Transverse colon (tissue), 4 donors: ENCODE measurements around the gene KCND2. TPM values are rescaled to one million over a fixed set of nuclear protein-coding genes. Genes with fewer than 3 reads are reported as not detected.

Experiments used
- DNase-seq: peaks from one replicate; pipeline ENCODE4 v3.0.0-alpha.2; 2019
- H3K27ac ChIP-seq, 4 donors: fragments of 200-600 bp; sonication (generic); 2 replicates each; pipeline ENCODE4 v1.5.1; 2016 to 2018; ENCODE audit warnings: inconsistent platforms in 4 of 4
- H3K27me3 ChIP-seq: fragments of 200-600 bp; sonication (generic); 2 replicates; pipeline ENCODE4 v1.5.1; 2017; ENCODE audit warnings: inconsistent platforms
- H3K36me3 ChIP-seq, 4 donors: fragments of 200-600 bp; sonication (generic); 2 replicates each; pipeline ENCODE4 v1.5.1; 2017 to 2019; ENCODE audit warnings: inconsistent platforms in 4 of 4
- H3K4me1 ChIP-seq, 4 donors: fragments of 200-600 bp; sonication (generic); 2 replicates each; pipeline ENCODE4 v1.5.1; 2017 to 2020; ENCODE audit warnings: inconsistent platforms in 4 of 4
- H3K4me3 ChIP-seq, 4 donors: fragments of 200-600 bp; sonication (generic); 1 replicate in 1 of 4; 2 replicates in 3 of 4; pipeline versions ENCODE4 v1.5.1 to v1.6.1; 2017 to 2019; ENCODE audit warnings: inconsistent platforms in 4 of 4
- H3K9me3 ChIP-seq, 2 donors: fragments of 200-600 bp; sonication (generic); 2 replicates each; pipeline ENCODE4 v1.5.1; 2017 to 2019; ENCODE audit warnings: inconsistent platforms in 2 of 2
- EP300 ChIP-seq: sonication (generic); formaldehyde crosslinking; IDR thresholded peaks from one replicate; pipeline ENCODE4 v1.6.1; 2017; ENCODE audit warnings: antibody characterized with exemption, low read depth
- POLR2A ChIP-seq: fragments of 450-650 bp; IDR thresholded peaks from one replicate; pipeline ENCODE4 v1.6.1; 2016; ENCODE audit warnings: antibody characterized with exemption, mild to moderate bottlenecking, moderate library complexity
- POLR2AphosphoS5 ChIP-seq, 3 donors: sonication (generic); formaldehyde crosslinking; IDR thresholded peaks; one replicate each; pipeline ENCODE4 v1.6.1; 2016; ENCODE audit warnings: antibody characterized with exemption in 3 of 3
- WGBS, 2 donors: methylation state at CpG; one replicate each; pipeline ENCODE4 v1.1.5; 2018; ENCODE audit warnings: low coverage in 1 of 2; 5-methylcytosine and 5-hydroxymethylcytosine counted together
- in situ Hi-C, 4 donors: fragments of 200-750 bp; cut with MboI; loops; one replicate each; pipeline versions ENCODE4 v1.15.0 to v1.15.1; 2017; ENCODE audit warnings: low sequenced_read_pairs in 3 of 4, low pct_ligation_motif_present in 1 of 4, low pct_unique_long_range_greater_than_20kb in 1 of 4
- intact Hi-C: fragments of 100-400 bp; cut with DNase I; formaldehyde crosslinking; loops from one replicate; pipeline ENCODE4 v1.15.1; 2023; ENCODE audit warnings: low total_unique reads
- total RNA-seq, 4 donors: library from RNA; depleted of rRNA; stranded (reverse); fragments of >200 nt; gene quantifications; one replicate each; pipeline ENCODE4 v1.1.0, GENCODE V29; 2016
- TF ChIP-seq, protein P1 (sequence below), 5 experiments: fragments of 200-600 bp in 3 of 5; fragments of 450-650 bp in 2 of 5; sonication (generic) in 3 of 5; IDR thresholded peaks; 1 replicate in 2 of 5; 2 replicates in 3 of 5; pipeline ENCODE4 v1.5.1; 2016 to 2017; ENCODE audit warnings: antibody characterized with exemption in 5 of 5, inconsistent platforms in 3 of 5, mild to moderate bottlenecking in 2 of 5, moderate library complexity in 1 of 5

The KCND2 gene
- total RNA-seq, 4 donors from 2014 or later, result 0.14 to 1.00 (median 0.32) TPM; not detected in 1

DNA sequence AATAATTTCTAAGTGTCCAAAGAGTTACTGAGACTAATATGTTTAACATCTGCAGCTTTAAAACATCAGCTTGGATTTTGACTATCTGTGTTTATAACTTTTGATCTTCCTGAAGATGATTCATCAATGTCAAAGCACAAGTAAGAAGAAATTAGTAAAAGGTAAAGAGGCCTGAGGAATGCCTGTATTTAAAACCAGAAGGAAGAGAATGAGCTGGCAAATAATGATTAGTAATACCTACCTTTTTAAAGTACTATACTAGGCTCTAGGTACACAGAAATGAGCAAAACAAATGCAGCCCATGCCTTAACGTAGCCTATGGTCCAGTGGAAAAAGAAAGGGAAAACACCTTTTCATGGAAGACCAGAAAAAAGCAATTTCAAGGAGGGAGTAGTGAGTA, 158.0 kb downstream of the KCND2 start:
- DNase-seq, result no peak
- Histone ChIP-seq H3K36me3 (no peaks in the 10 kb centered on the region), H3K4me3 (no peak overlapping the region), H3K27me3 (no peaks in the 10 kb centered on the region), H3K9me3 (no peaks in the 10 kb centered on the region), H3K4me1 (no peaks in the 10 kb centered on the region), H3K27ac (no peak overlapping the region)
- TF ChIP-seq, protein P1, sequence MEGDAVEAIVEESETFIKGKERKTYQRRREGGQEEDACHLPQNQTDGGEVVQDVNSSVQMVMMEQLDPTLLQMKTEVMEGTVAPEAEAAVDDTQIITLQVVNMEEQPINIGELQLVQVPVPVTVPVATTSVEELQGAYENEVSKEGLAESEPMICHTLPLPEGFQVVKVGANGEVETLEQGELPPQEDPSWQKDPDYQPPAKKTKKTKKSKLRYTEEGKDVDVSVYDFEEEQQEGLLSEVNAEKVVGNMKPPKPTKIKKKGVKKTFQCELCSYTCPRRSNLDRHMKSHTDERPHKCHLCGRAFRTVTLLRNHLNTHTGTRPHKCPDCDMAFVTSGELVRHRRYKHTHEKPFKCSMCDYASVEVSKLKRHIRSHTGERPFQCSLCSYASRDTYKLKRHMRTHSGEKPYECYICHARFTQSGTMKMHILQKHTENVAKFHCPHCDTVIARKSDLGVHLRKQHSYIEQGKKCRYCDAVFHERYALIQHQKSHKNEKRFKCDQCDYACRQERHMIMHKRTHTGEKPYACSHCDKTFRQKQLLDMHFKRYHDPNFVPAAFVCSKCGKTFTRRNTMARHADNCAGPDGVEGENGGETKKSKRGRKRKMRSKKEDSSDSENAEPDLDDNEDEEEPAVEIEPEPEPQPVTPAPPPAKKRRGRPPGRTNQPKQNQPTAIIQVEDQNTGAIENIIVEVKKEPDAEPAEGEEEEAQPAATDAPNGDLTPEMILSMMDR (IDR thresholded peaks at IDR 0.05), result no peak
- TF ChIP-seq POLR2AphosphoS5 (IDR thresholded peaks at IDR 0.05) (no peak), POLR2A (no peak), EP300 (no peak)
- intact Hi-C loops (no loop called here), in situ Hi-C loops (no loop called here)
- WGBS, 2 donors, result 45 to 83% methylated on average over 1 of the region's 1 CpG

DNA sequence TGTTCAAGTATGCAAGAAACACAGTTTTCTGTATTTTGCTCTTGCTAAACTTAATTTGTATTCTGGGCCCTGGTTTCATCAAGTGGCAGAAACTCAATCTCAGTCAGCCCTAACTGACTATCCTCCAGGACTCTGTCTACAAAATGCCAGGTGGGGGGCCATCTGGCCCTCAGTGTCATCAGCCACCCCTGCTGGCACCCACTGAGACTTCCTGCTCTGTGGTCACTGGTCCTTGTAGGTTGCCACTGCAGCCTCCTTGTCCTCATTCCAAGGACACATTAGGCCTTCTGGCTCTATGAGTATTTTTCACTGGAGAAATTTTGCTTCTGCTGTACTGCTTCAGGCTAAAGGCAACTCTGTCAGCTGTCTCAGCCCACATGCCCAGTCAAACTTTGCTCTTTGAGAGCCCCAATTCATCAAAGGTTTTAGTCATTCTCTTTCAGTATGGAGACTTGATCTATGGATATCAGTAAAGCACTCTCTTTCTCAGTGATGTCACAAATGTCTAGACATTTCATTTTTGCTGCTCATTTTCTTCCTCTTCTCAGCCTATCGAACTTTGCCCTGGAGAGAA, 163.6 kb downstream of the KCND2 start:
- in situ Hi-C loops (no loop called here), intact Hi-C loops (no loop called here)
- H3K27ac ChIP-seq, result no peak overlapping the region
- DNase-seq, result no peak
- H3K9me3 ChIP-seq, result no peaks in the 10 kb centered on the region
- H3K4me3 ChIP-seq, result no peak overlapping the region
- H3K4me1 ChIP-seq, result no peaks in the 10 kb centered on the region
- no peaks in the 10 kb centered on the region for H3K36me3 ChIP-seq
- no peaks in the 10 kb centered on the region for H3K27me3 ChIP-seq
- no peak for TF ChIP-seq POLR2A
- no peak for TF ChIP-seq POLR2AphosphoS5 (IDR thresholded peaks at IDR 0.05)
- 60% methylated on average over 1 of the region's 1 CpG for WGBS, 2 donors

DNA sequence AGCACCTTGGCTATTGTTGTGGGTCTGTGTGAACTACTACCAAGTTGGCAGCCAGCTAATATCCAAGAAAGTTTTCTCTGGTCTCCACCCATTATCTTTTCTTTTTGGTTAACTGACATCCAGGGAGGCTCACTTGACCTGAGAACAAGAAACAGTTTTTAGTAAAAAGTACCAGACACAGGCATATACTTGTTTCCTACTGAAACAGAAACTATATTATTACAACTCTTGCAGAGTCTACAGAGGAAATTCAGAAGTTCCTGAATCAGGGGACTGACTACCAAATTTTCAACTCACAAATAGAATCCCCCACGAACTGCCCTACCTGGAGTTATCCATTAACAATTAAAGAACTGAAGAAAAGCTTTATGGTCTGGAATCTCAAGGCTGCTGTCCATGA, 168.9 kb downstream of the KCND2 start:
- no peak overlapping the region for H3K4me3 ChIP-seq
- no peaks in the 10 kb centered on the region for H3K27me3 ChIP-seq
- 17% methylated on average over 1 of the region's 1 CpG for WGBS, 2 donors
- in situ Hi-C loops (no loop called here), intact Hi-C loops (no loop called here)
- H3K9me3 ChIP-seq, result no peaks in the 10 kb centered on the region
- H3K4me1 ChIP-seq, result no peaks in the 10 kb centered on the region
- H3K27ac ChIP-seq, result no peak overlapping the region
- no peaks in the 10 kb centered on the region for H3K36me3 ChIP-seq
- DNase-seq, result no peak
- TF ChIP-seq EP300 (no peak), POLR2AphosphoS5 (IDR thresholded peaks at IDR 0.05) (no peak), POLR2A (no peak)
- TF ChIP-seq, protein P1 (IDR thresholded peaks at IDR 0.05), result no peak

DNA sequence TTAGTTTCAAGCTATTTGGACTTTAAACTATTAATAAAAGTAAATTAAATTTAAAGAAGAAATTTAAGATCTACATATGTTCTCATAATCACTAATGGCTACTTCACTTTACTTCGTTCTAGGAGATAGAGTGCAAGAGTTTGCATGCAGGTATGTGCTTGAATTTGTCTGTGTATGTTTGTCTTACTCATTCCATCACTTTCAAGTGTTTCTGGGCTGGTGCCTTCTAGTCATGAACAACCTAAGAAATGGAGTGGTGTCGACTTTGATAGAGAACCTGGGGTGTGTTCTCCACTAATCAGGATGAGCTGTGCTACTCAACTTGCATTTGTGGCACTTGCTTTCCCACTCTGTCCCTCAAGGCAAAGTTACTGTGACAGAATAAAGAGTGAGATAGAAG, 169.9 kb downstream of the KCND2 start:
- in situ Hi-C loops, result no loop called here
- WGBS, 2 donors, result 42 to 44% methylated on average over 2 of the region's 2 CpGs
- no peaks in the 10 kb centered on the region for H3K36me3 ChIP-seq
- no peaks in the 10 kb centered on the region for H3K9me3 ChIP-seq
- intact Hi-C loops, result no loop called here
- no peak overlapping the region for H3K27ac ChIP-seq
- DNase-seq, result no peak
- H3K27me3 ChIP-seq, result no peaks in the 10 kb centered on the region
- no peaks in the 10 kb centered on the region for H3K4me1 ChIP-seq
- TF ChIP-seq POLR2A, result no peak
- TF ChIP-seq POLR2AphosphoS5 (IDR thresholded peaks at IDR 0.05), result no peak
- no peak for TF ChIP-seq EP300
- TF ChIP-seq, protein P1 (IDR thresholded peaks at IDR 0.05), result no peak
- no peak overlapping the region for H3K4me3 ChIP-seq

DNA sequence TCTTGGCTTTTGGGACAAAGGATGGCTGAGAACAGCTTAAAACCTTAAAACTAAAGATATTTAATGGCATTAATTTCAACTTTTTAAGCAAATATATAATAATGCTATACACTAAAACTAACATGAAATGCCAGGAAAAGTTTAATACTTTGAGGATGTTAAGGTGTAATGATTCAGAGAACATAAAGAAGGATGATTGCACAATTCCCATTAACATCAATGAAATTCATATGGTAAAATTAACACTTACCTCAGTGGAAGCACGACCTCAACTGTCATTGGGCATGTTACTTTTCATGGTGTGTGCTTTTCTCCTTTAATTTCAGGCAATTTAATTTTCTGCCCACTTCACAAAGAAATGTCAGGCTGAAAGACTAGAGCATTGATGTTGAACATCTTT, 171.7 kb downstream of the KCND2 start:
- Histone ChIP-seq H3K36me3 (no peaks in the 10 kb centered on the region), H3K27me3 (no peaks in the 10 kb centered on the region), H3K9me3 (no peaks in the 10 kb centered on the region), H3K27ac (no peak overlapping the region), H3K4me1 (no peaks in the 10 kb centered on the region), H3K4me3 (no peak overlapping the region)
- TF ChIP-seq POLR2AphosphoS5 (IDR thresholded peaks at IDR 0.05), result no peak
- no peak for TF ChIP-seq EP300
- TF ChIP-seq, protein P1 (IDR thresholded peaks at IDR 0.05), result no peak
- no peak for TF ChIP-seq POLR2A
- DNase-seq, result no peak
- intact Hi-C loops (no loop called here), in situ Hi-C loops (no loop called here)
- 34 to 50% methylated on average over 1 of the region's 1 CpG for WGBS, 2 donors
